NB4 (cell line): ENCODE results near the gene PITPNC1.
A peak's percentile ranks its signal among the peaks of the same experiment; 100 is the strongest.

Experiments
- MYC ChIP-seq: IDR thresholded peaks from 2 replicates; pipeline ENCODE4 v1.6.1; 2011; ENCODE audit warnings: low read depth, low read length
- POLR2A ChIP-seq: IDR thresholded peaks from 2 replicates; pipeline ENCODE4 v1.6.1; 2011; ENCODE audit warnings: mild to moderate bottlenecking; ENCODE audit not compliant: insufficient read length; ENCODE audit errors: extremely low read depth
- TF ChIP-seq, protein P1 (sequence below): IDR thresholded peaks from one replicate; pipeline ENCODE4 v1.5.1; 2012; ENCODE audit warnings: low read depth, low read length
- TF ChIP-seq, protein P2 (sequence below): IDR thresholded peaks from 2 replicates; pipeline ENCODE4 v1.6.1; 2011; ENCODE audit warnings: low read depth, low read length

GRCh38 chr17:67520252-67520906 lies 143.3 kb downstream of the PITPNC1 start:
- TF ChIP-seq POLR2A: no peak
- TF ChIP-seq, protein P1, sequence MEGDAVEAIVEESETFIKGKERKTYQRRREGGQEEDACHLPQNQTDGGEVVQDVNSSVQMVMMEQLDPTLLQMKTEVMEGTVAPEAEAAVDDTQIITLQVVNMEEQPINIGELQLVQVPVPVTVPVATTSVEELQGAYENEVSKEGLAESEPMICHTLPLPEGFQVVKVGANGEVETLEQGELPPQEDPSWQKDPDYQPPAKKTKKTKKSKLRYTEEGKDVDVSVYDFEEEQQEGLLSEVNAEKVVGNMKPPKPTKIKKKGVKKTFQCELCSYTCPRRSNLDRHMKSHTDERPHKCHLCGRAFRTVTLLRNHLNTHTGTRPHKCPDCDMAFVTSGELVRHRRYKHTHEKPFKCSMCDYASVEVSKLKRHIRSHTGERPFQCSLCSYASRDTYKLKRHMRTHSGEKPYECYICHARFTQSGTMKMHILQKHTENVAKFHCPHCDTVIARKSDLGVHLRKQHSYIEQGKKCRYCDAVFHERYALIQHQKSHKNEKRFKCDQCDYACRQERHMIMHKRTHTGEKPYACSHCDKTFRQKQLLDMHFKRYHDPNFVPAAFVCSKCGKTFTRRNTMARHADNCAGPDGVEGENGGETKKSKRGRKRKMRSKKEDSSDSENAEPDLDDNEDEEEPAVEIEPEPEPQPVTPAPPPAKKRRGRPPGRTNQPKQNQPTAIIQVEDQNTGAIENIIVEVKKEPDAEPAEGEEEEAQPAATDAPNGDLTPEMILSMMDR: peak; percentile 1
- TF ChIP-seq, protein P2, sequence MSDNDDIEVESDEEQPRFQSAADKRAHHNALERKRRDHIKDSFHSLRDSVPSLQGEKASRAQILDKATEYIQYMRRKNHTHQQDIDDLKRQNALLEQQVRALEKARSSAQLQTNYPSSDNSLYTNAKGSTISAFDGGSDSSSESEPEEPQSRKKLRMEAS: peak; percentile 55; the same call in 1 of the 2 replicates
- peak; percentile 41; the same call in 1 of the 2 replicates for TF ChIP-seq MYC
